HepG2 (cell line): Measurements from ENCODE around the gene PC. TPM values are rescaled to one million over a fixed set of nuclear protein-coding genes. Genes with fewer than 3 reads are reported as not detected.
A peak's percentile ranks its signal among the peaks of the same experiment; 100 is the strongest.

Experiments used
- ATF7 ChIP-seq, 2 experiments: fragments of 450-650 bp in 1 of 2; sonication (generic) in 1 of 2; formaldehyde crosslinking in 1 of 2; IDR thresholded peaks; 2 replicates each; pipeline versions ENCODE4 v1.4.0 to v1.6.1; 2016 to 2020; ENCODE audit warnings: antibody characterized with exemption in 1 of 2, mild to moderate bottlenecking in 1 of 2, missing genetic modification reagents in 1 of 2
- BHLHE40 ChIP-seq: IDR thresholded peaks from 2 replicates; pipeline ENCODE4 v1.6.1; 2011; ENCODE audit warnings: low read length, improper control_type of control experiment
- DNMT3B ChIP-seq: conservative IDR thresholded peaks from 2 replicates; pipeline ENCODE4 v1.6.1; 2016; ENCODE audit warnings: missing biosample characterization, control low read depth
- EP300 ChIP-seq, 3 experiments: sonication (generic) in 1 of 3; formaldehyde crosslinking in 1 of 3; IDR thresholded peaks; 2 replicates each; pipeline versions ENCODE4 v1.5.1 to v1.6.1; 2011 to 2020; ENCODE audit warnings: low read depth in 2 of 3, low read length in 2 of 3, borderline replicate concordance in 1 of 3, improper control_type of control experiment in 1 of 3, mild to moderate bottlenecking in 1 of 3, missing genetic modification reagents in 1 of 3, moderate library complexity in 1 of 3
- HOXA3 ChIP-seq: sonication (generic); formaldehyde crosslinking; IDR thresholded peaks from 2 replicates; pipeline ENCODE4 v1.5.0; 2020; ENCODE audit warnings: missing genetic modification reagents
- KDM1A ChIP-seq: IDR thresholded peaks from 2 replicates; pipeline ENCODE4 v1.6.1; 2016; ENCODE audit warnings: missing compliant biosample characterization
- NFE2 ChIP-seq: sonication (generic); formaldehyde crosslinking; IDR thresholded peaks from 2 replicates; pipeline ENCODE4 v1.4.0; 2020; ENCODE audit warnings: missing genetic modification reagents
- NFE2L2 ChIP-seq: fragments of 150-350 bp; IDR thresholded peaks from 2 replicates; pipeline ENCODE4 v1.6.1; 2014; ENCODE audit warnings: low read length
- POLR2G ChIP-seq: fragments of 200-400 bp; formaldehyde crosslinking; IDR thresholded peaks from 2 replicates; pipeline ENCODE4 v1.6.1; 2018; ENCODE audit warnings: mild to moderate bottlenecking, low read depth, low read length, moderate library complexity
- RXRB ChIP-seq: IDR thresholded peaks from 2 replicates; pipeline ENCODE4 v1.6.1; 2016; ENCODE audit warnings: borderline replicate concordance, missing genetic modification reagents, missing compliant biosample characterization
- SAP130 ChIP-seq: IDR thresholded peaks from 2 replicates; pipeline ENCODE4 v1.6.1; 2016; ENCODE audit warnings: low read depth
- SKI ChIP-seq: fragments of 450-650 bp; IDR thresholded peaks from one replicate; pipeline ENCODE4 v1.6.1; 2018; ENCODE audit warnings: mild to moderate bottlenecking; ENCODE audit not compliant: partially characterized antibody
- SP4 ChIP-seq: sonication (generic); formaldehyde crosslinking; IDR thresholded peaks from 2 replicates; pipeline ENCODE4 v1.8.1; 2023; ENCODE audit warnings: mild to moderate bottlenecking, missing genetic modification reagents
- SSRP1 ChIP-seq: IDR thresholded peaks from 2 replicates; pipeline ENCODE4 v1.6.1; 2016; ENCODE audit warnings: control low read depth
- XRCC5 ChIP-seq: fragments of 200-400 bp; formaldehyde crosslinking; optimal IDR thresholded peaks from 2 replicates; pipeline ENCODE3; 2017; ENCODE audit warnings: mild to moderate bottlenecking, low read length
- ZFP37 ChIP-seq: sonication (generic); formaldehyde crosslinking; IDR thresholded peaks from 2 replicates; pipeline ENCODE4 v1.4.0; 2020; ENCODE audit warnings: missing genetic modification reagents, borderline replicate concordance
- ZFX ChIP-seq: sonication (generic); formaldehyde crosslinking; IDR thresholded peaks from 2 replicates; pipeline ENCODE4 v1.4.0; 2020; ENCODE audit warnings: mild to moderate bottlenecking, low read depth, missing genetic modification reagents, moderate library complexity
- ZKSCAN1 ChIP-seq: fragments of 150-350 bp; IDR thresholded peaks from 2 replicates; pipeline ENCODE4 v1.6.1; 2014; ENCODE audit warnings: low read length
- ZSCAN12 ChIP-seq: sonication (generic); formaldehyde crosslinking; IDR thresholded peaks from 2 replicates; pipeline ENCODE4 v1.9.0; 2021; ENCODE audit warnings: mild to moderate bottlenecking, missing genetic modification reagents
- ZSCAN29 ChIP-seq: sonication (generic); formaldehyde crosslinking; conservative IDR thresholded peaks from 2 replicates; pipeline ENCODE4 v1.4.0; 2020; ENCODE audit warnings: mild to moderate bottlenecking, missing genetic modification reagents
- polyA plus RNA-seq, 8 experiments: library from polyadenylated mRNA; depleted of rRNA in 3 of 8; stranded (reverse) in 7 of 8; unstranded in 1 of 8; fragments of >200 nt; fragmentation: Illumina TruSeq in 4 of 8; extraction: Trizol in 4 of 8; gene quantifications; 2 replicates each; pipeline versions ENCODE4 v1.2.1 to v1.2.3, GENCODE V29; 2011 to 2016; ENCODE audit warnings: low read depth in 4 of 8, missing spikeins in 1 of 8, mixed read lengths in 1 of 8; ENCODE audit not compliant: insufficient read depth in 1 of 8
- total RNA-seq, 5 experiments: library from RNA; depleted of rRNA; stranded (reverse); fragments of >200 nt; fragmentation: Illumina TruSeq; extraction: Trizol; gene quantifications; 2 replicates each; pipeline ENCODE4 v1.2.3, GENCODE V29; 2016; ENCODE audit warnings: low read depth in 1 of 5
- TF ChIP-seq, protein P1 (sequence below): sonication (generic); formaldehyde crosslinking; IDR thresholded peaks from 2 replicates; pipeline ENCODE4 v1.4.0; 2020; ENCODE audit warnings: missing genetic modification reagents, borderline replicate concordance
- TF ChIP-seq, protein P2 (sequence below): sonication (generic); formaldehyde crosslinking; IDR thresholded peaks from 2 replicates; pipeline ENCODE4 v1.4.0; 2020; ENCODE audit warnings: missing genetic modification reagents
- TF ChIP-seq, protein P3 (sequence below), 2 experiments: fragments of 450-650 bp in 1 of 2; sonication (generic) in 1 of 2; formaldehyde crosslinking; IDR thresholded peaks; 2 replicates each; pipeline versions ENCODE4 v1.5.0 to v1.8.0; 2020 to 2022; ENCODE audit warnings: mild to moderate bottlenecking in 1 of 2, missing genetic modification reagents in 1 of 2

Gene PC
- total and polyA plus RNA-seq, 2 of the 13 experiments (the other 11 are each of a cell fraction or from before 2014, with no cell fraction given): 29.0 to 39.0 TPM

DNA sequence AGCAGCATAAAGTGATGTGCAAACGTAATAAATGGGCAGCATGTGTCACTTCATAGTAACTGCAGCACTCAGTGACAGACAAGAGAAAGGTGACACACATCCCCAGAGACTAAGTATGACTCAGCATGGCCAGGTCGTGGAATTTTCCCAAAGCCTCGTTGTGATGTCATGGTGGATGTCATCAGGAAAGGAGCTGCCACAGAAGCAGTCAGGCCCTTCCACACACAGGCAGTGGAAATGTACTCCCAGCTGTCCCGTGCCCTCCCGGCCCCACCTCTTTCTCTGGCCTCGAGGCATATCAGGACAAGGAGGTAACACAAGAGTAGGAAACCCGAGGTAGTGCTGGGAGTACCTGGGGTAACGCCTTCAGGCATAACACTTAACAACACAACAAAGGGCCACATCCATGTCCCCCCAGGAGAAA, 8.1 kb downstream of the PC start (continued):
- TF ChIP-seq, protein P1, sequence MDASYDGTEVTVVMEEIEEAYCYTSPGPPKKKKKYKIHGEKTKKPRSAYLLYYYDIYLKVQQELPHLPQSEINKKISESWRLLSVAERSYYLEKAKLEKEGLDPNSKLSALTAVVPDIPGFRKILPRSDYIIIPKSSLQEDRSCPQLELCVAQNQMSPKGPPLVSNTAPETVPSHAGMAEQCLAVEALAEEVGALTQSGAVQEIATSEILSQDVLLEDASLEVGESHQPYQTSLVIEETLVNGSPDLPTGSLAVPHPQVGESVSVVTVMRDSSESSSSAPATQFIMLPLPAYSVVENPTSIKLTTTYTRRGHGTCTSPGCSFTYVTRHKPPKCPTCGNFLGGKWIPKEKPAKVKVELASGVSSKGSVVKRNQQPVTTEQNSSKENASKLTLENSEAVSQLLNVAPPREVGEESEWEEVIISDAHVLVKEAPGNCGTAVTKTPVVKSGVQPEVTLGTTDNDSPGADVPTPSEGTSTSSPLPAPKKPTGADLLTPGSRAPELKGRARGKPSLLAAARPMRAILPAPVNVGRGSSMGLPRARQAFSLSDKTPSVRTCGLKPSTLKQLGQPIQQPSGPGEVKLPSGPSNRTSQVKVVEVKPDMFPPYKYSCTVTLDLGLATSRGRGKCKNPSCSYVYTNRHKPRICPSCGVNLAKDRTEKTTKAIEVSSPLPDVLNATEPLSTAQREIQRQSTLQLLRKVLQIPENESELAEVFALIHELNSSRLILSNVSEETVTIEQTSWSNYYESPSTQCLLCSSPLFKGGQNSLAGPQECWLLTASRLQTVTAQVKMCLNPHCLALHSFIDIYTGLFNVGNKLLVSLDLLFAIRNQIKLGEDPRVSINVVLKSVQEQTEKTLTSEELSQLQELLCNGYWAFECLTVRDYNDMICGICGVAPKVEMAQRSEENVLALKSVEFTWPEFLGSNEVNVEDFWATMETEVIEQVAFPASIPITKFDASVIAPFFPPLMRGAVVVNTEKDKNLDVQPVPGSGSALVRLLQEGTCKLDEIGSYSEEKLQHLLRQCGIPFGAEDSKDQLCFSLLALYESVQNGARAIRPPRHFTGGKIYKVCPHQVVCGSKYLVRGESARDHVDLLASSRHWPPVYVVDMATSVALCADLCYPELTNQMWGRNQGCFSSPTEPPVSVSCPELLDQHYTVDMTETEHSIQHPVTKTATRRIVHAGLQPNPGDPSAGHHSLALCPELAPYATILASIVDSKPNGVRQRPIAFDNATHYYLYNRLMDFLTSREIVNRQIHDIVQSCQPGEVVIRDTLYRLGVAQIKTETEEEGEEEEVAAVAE: peak; percentile 52; the same call in 1 of the 2 replicates
- TF ChIP-seq ZFP37 (no peak), EP300 (IDR thresholded peaks at IDR 0.05; ENCODE audit: low read depth in 2 of 2, low read length in 2 of 2) (peak in 1 of 2 experiments; percentile 80; a peak in 1 of 4 replicates), EP300 (CRISPR knock-in tag; IDR thresholded peaks at IDR 0.05; ENCODE audit: borderline replicate concordance) (peak; percentile 44; the same call in 1 of the 2 replicates), KDM1A (CRISPR knock-in tag) (0 out of 2 replicates have a peak, but pooled peaks have one; percentile 39), ATF7 (IDR thresholded peaks at IDR 0.05) (peak; percentile 49), ATF7 (CRISPR knock-in tag; IDR thresholded peaks at IDR 0.05) (no peak), XRCC5 (peak; percentile 39), ZSCAN29 (no peak), ZSCAN12 (no peak), DNMT3B (CRISPR knock-in tag) (peak; percentile 92; the same call in 1 of the 2 replicates), ZFX (CRISPR knock-in tag) (peak; percentile 23; the same call in 1 of the 2 replicates), SKI (peak; percentile 10), ZKSCAN1 (no peak), HOXA3 (CRISPR knock-in tag) (peak; percentile 83), NFE2L2 (peak; percentile 96), POLR2G (peak; percentile 52; the same call in 1 of the 2 replicates), RXRB (CRISPR knock-in tag) (peak; percentile 53; the same call in 1 of the 2 replicates), BHLHE40 (peak; percentile 51), NFE2 (peak; percentile 86), SP4 (CRISPR knock-in tag) (no peak), SAP130 (CRISPR knock-in tag) (peak; percentile 90), SSRP1 (CRISPR knock-in tag) (peak; percentile 73; the same call in 1 of the 2 replicates)
- TF ChIP-seq, protein P2, sequence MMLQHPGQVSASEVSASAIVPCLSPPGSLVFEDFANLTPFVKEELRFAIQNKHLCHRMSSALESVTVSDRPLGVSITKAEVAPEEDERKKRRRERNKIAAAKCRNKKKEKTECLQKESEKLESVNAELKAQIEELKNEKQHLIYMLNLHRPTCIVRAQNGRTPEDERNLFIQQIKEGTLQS (CRISPR knock-in tag): peak; percentile 74
- TF ChIP-seq, protein P3, sequence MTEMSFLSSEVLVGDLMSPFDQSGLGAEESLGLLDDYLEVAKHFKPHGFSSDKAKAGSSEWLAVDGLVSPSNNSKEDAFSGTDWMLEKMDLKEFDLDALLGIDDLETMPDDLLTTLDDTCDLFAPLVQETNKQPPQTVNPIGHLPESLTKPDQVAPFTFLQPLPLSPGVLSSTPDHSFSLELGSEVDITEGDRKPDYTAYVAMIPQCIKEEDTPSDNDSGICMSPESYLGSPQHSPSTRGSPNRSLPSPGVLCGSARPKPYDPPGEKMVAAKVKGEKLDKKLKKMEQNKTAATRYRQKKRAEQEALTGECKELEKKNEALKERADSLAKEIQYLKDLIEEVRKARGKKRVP (CRISPR knock-in tag; IDR thresholded peaks at IDR 0.05): peak in 1 of 2 experiments; percentile 78; a peak in 2 of 4 replicates
